ENCODE data around the gene RAB11FIP2.

The RAB11FIP2 gene

DNA sequence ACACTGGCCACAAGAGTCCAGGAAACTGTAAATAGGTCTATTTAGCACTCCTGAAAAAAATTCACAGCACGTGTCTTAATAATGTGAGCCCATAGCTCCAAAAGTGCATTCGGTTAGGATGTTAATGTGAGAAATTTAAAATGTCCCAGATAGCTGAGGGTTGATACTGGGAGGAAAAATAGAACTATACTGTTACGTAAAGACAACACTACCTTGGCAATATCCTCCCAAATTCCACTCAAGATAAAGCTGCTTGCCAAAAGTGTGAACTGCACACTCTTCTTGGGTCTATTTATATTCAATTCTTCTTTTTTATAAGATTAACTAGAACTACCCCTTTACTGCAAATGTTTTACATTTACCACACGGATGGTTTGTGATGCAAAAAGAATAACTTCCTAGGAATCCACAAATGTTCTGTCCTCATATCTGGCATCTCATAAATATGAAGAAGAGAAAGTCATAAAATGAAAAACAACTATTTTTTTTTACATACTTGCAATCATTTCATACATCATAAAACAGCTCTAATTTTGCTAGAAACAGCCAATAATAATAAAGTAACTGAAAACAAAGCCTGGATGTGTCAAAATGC, 10.4 kb downstream of the RAB11FIP2 start:
- no peak for DNase-seq (ENCODE audit: extremely low spot score)
- ChIA-PET CTCF (interaction anchor here (0.6 kb wide), 1 partner anchor 10 kb away, joined by 3 read pairs; no protein-coding TSS in a partner anchor), POLR2A (no interaction called here)
- TF ChIP-seq SUZ12 (IDR thresholded peaks at IDR 0.05) (no peak), ELF4 (IDR thresholded peaks at IDR 0.05) (no peak), NFRKB (IDR thresholded peaks at IDR 0.05) (no peak), HDGF (IDR thresholded peaks at IDR 0.05; ENCODE audit: borderline replicate concordance) (no peak), SP1 (IDR thresholded peaks at IDR 0.05) (no peak), LEF1 (IDR thresholded peaks at IDR 0.05; ENCODE audit: borderline replicate concordance) (no peak), BHLHE40 (IDR thresholded peaks at IDR 0.05; ENCODE audit: borderline replicate concordance) (no peak), ZNF384 (IDR thresholded peaks at IDR 0.05) (no peak), CTBP1 (IDR thresholded peaks at IDR 0.05; ENCODE audit: borderline replicate concordance) (no peak), L3MBTL2 (conservative IDR thresholded peaks at IDR 0.05) (no peak), ARNT (IDR thresholded peaks at IDR 0.05) (no peak), FOXA1 (IDR thresholded peaks at IDR 0.05) (no peak)
- TF ChIP-seq, protein P1, sequence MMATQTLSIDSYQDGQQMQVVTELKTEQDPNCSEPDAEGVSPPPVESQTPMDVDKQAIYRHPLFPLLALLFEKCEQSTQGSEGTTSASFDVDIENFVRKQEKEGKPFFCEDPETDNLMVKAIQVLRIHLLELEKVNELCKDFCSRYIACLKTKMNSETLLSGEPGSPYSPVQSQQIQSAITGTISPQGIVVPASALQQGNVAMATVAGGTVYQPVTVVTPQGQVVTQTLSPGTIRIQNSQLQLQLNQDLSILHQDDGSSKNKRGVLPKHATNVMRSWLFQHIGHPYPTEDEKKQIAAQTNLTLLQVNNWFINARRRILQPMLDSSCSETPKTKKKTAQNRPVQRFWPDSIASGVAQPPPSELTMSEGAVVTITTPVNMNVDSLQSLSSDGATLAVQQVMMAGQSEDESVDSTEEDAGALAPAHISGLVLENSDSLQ (IDR thresholded peaks at IDR 0.05), result no peak

DNA sequence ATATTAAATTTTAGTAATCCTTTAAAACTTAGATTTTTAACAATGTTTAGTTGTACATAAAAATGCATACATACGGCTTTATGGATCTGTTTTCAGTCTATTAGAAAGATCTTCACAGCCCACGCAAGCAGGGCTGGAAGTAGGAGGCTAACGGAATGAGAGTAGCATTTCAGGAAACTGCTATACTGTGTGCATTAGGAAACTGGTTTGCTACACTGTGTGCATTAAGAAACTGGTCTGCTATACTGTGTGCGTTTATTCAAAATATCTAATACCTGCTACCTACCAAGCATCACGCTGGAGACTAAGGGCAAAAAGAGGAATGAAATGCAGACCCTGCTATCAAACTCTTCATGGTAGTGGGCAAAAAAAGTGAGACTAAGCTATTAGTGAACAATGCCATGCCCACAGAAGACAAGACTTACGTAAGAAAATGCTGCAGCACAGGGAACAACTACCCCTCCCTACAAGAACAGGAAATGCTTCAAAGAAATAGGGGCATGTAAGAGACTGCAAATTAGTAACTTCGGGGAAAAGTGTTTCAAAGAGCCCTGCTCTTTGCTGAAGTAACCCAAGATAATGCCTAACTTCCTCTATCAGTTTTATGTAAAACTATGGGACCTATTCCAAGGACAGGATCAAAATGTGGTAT, 11.3 kb downstream of the RAB11FIP2 start:
- no peak for DNase-seq (ENCODE audit: extremely low spot score)
- CTCF ChIA-PET, result no interaction called here
- POLR2A ChIA-PET, result no interaction called here
- no peak for TF ChIP-seq LEF1 (IDR thresholded peaks at IDR 0.05; ENCODE audit: borderline replicate concordance)
- TF ChIP-seq SUZ12 (IDR thresholded peaks at IDR 0.05), result no peak
- no peak for TF ChIP-seq SP1 (IDR thresholded peaks at IDR 0.05)
- TF ChIP-seq L3MBTL2 (conservative IDR thresholded peaks at IDR 0.05), result no peak
- no peak for TF ChIP-seq BHLHE40 (IDR thresholded peaks at IDR 0.05; ENCODE audit: borderline replicate concordance)
- TF ChIP-seq ARNT (IDR thresholded peaks at IDR 0.05), result no peak
- no peak for TF ChIP-seq HDGF (IDR thresholded peaks at IDR 0.05; ENCODE audit: borderline replicate concordance)

DNA sequence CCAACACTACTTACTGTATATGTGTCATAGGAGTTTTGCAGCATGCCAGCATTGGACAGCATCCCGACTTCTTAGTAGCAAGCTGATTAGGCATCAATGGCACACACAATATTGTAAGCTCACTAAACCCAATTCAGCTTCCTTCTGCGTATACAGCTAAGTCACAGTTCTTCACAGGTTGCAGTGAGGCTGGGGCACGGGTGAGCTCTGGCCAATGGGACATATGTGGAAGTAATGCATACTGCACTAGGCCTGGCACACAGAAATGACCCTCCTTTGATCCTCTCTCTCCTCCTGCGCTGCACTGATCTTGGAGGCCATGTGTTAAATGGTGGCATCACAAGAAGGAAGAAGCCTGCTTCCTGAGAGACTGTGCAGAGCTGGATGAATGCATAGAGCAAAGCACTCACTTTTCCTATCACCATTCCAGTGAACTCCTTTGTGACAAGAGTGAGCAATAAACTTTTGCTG, 11.9 kb downstream of the RAB11FIP2 start:
- CTCF ChIA-PET, result no interaction called here
- no peak for TF ChIP-seq NFRKB (IDR thresholded peaks at IDR 0.05)
- no peak for TF ChIP-seq ZNF384 (IDR thresholded peaks at IDR 0.05)
- TF ChIP-seq FOXA1 (IDR thresholded peaks at IDR 0.05), result no peak
- TF ChIP-seq, protein P1 (IDR thresholded peaks at IDR 0.05), result no peak
- TF ChIP-seq LEF1 (IDR thresholded peaks at IDR 0.05; ENCODE audit: borderline replicate concordance), result no peak

DNA sequence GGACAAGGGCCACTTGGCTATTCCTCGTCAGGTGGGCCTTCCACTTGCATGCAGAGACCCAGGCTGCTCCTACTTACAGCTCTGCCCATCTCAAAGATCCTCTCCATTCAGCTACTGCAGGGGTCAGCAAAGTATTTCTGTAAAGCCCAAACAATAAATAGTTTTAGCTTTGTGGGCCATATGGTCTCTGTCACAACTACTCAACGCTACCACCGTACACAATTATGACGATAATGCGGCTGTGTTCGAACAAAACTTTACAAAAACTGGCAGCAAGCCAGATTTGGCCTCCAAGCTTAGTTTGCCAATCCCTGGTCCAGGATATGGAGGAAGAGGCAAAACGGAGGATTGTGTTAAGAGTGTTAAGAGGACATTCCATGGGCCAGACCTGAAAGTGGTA, 12.8 kb downstream of the RAB11FIP2 start:
- CTCF ChIA-PET, result no interaction called here

More for the DNA sequence above, 11.9 kb downstream of the RAB11FIP2 start:
- DNase-seq (ENCODE audit: extremely low spot score), result no peak
- POLR2A ChIA-PET, result no interaction called here

DNA sequence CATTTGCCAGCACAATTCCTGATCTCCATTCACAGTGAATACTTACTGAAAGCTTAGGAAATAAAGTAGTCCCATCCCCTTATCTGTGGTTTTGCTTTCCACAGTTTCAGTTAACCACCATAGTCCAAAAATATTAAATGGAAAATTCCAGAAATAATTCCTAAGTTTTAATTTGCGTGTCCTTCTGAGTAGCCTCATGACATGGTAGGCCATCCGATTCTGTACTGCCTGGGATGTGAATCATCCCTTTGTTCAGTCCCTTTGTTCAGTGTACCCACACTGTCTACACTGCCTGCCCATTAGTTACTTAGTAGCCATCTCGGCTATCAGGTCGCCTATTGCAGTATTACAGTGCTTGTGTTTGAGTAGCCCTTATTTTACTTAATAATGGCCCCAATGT, 14.2 kb downstream of the RAB11FIP2 start:
- TF ChIP-seq NFRKB (IDR thresholded peaks at IDR 0.05) (no peak), FOXM1 (IDR thresholded peaks at IDR 0.05; ENCODE audit: borderline replicate concordance) (no peak), FOXA1 (IDR thresholded peaks at IDR 0.05) (no peak), HDGF (IDR thresholded peaks at IDR 0.05; ENCODE audit: borderline replicate concordance) (no peak), L3MBTL2 (conservative IDR thresholded peaks at IDR 0.05) (no peak), FOXK2 (IDR thresholded peaks at IDR 0.05) (no peak), ARNT (IDR thresholded peaks at IDR 0.05) (no peak), ELF4 (IDR thresholded peaks at IDR 0.05) (no peak), TARDBP (IDR thresholded peaks at IDR 0.05) (no peak), SP1 (IDR thresholded peaks at IDR 0.05) (no peak), LEF1 (IDR thresholded peaks at IDR 0.05; ENCODE audit: borderline replicate concordance) (no peak), BHLHE40 (IDR thresholded peaks at IDR 0.05; ENCODE audit: borderline replicate concordance) (no peak), ZNF384 (IDR thresholded peaks at IDR 0.05) (no peak), SUZ12 (IDR thresholded peaks at IDR 0.05) (no peak), CTBP1 (IDR thresholded peaks at IDR 0.05; ENCODE audit: borderline replicate concordance) (no peak)
- TF ChIP-seq, protein P1 (IDR thresholded peaks at IDR 0.05), result no peak
- POLR2A ChIA-PET, result no interaction called here
- DNase-seq (ENCODE audit: extremely low spot score), result no peak
- CTCF ChIA-PET, result no interaction called here

More for the DNA sequence above, 12.8 kb downstream of the RAB11FIP2 start:
- POLR2A ChIA-PET, result no interaction called here
- TF ChIP-seq CTBP1 (IDR thresholded peaks at IDR 0.05; ENCODE audit: borderline replicate concordance), result no peak
- TF ChIP-seq BHLHE40 (IDR thresholded peaks at IDR 0.05; ENCODE audit: borderline replicate concordance), result no peak
- TF ChIP-seq ARNT (IDR thresholded peaks at IDR 0.05), result no peak
- no peak for TF ChIP-seq FOXA1 (IDR thresholded peaks at IDR 0.05)
- TF ChIP-seq FOXM1 (IDR thresholded peaks at IDR 0.05; ENCODE audit: borderline replicate concordance), result no peak
- TF ChIP-seq FOXK2 (IDR thresholded peaks at IDR 0.05), result no peak
- no peak for TF ChIP-seq NFRKB (IDR thresholded peaks at IDR 0.05)
- TF ChIP-seq ELF4 (IDR thresholded peaks at IDR 0.05), result no peak
- TF ChIP-seq L3MBTL2 (conservative IDR thresholded peaks at IDR 0.05), result no peak
- no peak for TF ChIP-seq SUZ12 (IDR thresholded peaks at IDR 0.05)
- TF ChIP-seq, protein P1 (IDR thresholded peaks at IDR 0.05), result no peak
- no peak for TF ChIP-seq HDGF (IDR thresholded peaks at IDR 0.05; ENCODE audit: borderline replicate concordance)
- TF ChIP-seq TARDBP (IDR thresholded peaks at IDR 0.05), result no peak
- no peak for DNase-seq (ENCODE audit: extremely low spot score)

All from HEK293T (cell line).